K562 (cell line): ENCODE results near the gene RPS6KA2. TPM values are rescaled to one million over a fixed set of nuclear protein-coding genes. Genes with fewer than 3 reads are reported as not detected.

Experiments
- BRCA1 ChIP-seq, 2 experiments: fragments of 450-650 bp in 1 of 2; sonication (generic) in 1 of 2; formaldehyde crosslinking in 1 of 2; IDR thresholded peaks; 2 replicates each; pipeline versions ENCODE4 v1.5.0 to v1.6.1; 2017 to 2020; ENCODE audit warnings: mild to moderate bottlenecking in 1 of 2, missing genetic modification reagents in 1 of 2
- FOXA1 ChIP-seq: fragments of 450-650 bp; IDR thresholded peaks from 2 replicates; pipeline ENCODE4 v1.6.1; 2016; ENCODE audit warnings: mild to moderate bottlenecking, borderline replicate concordance
- GTF2A2 ChIP-seq: IDR thresholded peaks from 2 replicates; pipeline ENCODE4 v1.6.1; 2016; ENCODE audit warnings: mild to moderate bottlenecking, missing genetic modification characterization, missing compliant biosample characterization
- HNRNPK ChIP-seq: fragments of 200-400 bp; formaldehyde crosslinking; IDR thresholded peaks from one replicate; pipeline ENCODE4 v1.6.1; 2018; ENCODE audit warnings: mild to moderate bottlenecking, low read depth, low read length; ENCODE audit not compliant: poor library complexity, severe bottlenecking
- JUNB ChIP-seq: fragments of 450-650 bp; formaldehyde crosslinking; conservative IDR thresholded peaks from 2 replicates; pipeline ENCODE4 v1.4.0; 2020; ENCODE audit warnings: mild to moderate bottlenecking
- KLF1 ChIP-seq: fragments of 450-650 bp; IDR thresholded peaks from 2 replicates; pipeline ENCODE4 v1.6.1; 2016; ENCODE audit warnings: missing genetic modification characterization, missing compliant biosample characterization
- NCOR1 ChIP-seq: fragments of 450-650 bp; IDR thresholded peaks from 2 replicates; pipeline ENCODE4 v1.6.1; 2016; ENCODE audit warnings: mild to moderate bottlenecking, moderate library complexity
- POLR2AphosphoS5 ChIP-seq: IDR thresholded peaks from 2 replicates; pipeline ENCODE4 v1.6.1; 2011; ENCODE audit warnings: mild to moderate bottlenecking, low read depth, low read length, moderate library complexity; ENCODE audit not compliant: control insufficient read depth, insufficient read depth
- POLR2B ChIP-seq: fragments of 450-650 bp; IDR thresholded peaks from 2 replicates; pipeline ENCODE4 v1.6.1; 2018; ENCODE audit warnings: low read depth; ENCODE audit not compliant: partially characterized antibody
- SMARCA5 ChIP-seq: fragments of 450-650 bp; IDR thresholded peaks from 2 replicates; pipeline ENCODE4 v1.6.1; 2016
- SRSF3 ChIP-seq: fragments of 200-400 bp; formaldehyde crosslinking; IDR thresholded peaks from 2 replicates; pipeline ENCODE4 v1.6.1; 2016; ENCODE audit warnings: mild to moderate bottlenecking, low read length, moderate library complexity; ENCODE audit not compliant: insufficient read depth
- ZFPM2 ChIP-seq: fragments of 250-450 bp; sonication (Bioruptor Pico); IDR thresholded peaks from 2 replicates; pipeline ENCODE4 v1.5.1; 2022; ENCODE audit warnings: mild to moderate bottlenecking
- ZNF431 ChIP-seq: sonication (generic); formaldehyde crosslinking; IDR thresholded peaks from 2 replicates; pipeline ENCODE4 v1.8.0; 2022; ENCODE audit warnings: mild to moderate bottlenecking, missing genetic modification reagents
- ZNF589 ChIP-seq: fragments of 200-800 bp; sonication (Bioruptor generic); IDR thresholded peaks from 2 replicates; pipeline ENCODE4 v1.6.1; 2016; ENCODE audit warnings: low read depth, missing genetic modification characterization, missing compliant biosample characterization
- polyA plus RNA-seq, 8 experiments: library from polyadenylated mRNA; depleted of rRNA in 4 of 8; stranded (reverse) in 5 of 8; unstranded in 3 of 8; fragments of >200 nt; fragmentation: Nextera tagmentation in 2 of 8; fragmentation: Illumina TruSeq in 1 of 8; extraction: Ambion mirVana in 2 of 8; extraction: Trizol in 1 of 8; gene quantifications; 2 replicates each; pipeline versions ENCODE4 v1.2.1 to v1.2.3, GENCODE V29; 2011 to 2014; ENCODE audit warnings: inconsistent platforms in 1 of 8, missing spikeins in 1 of 8
- total RNA-seq, 7 experiments: library from RNA; depleted of rRNA in 6 of 7; stranded (reverse); fragments of >200 nt in 6 of 7; fragmentation: Illumina TruSeq in 2 of 7; extraction: Trizol in 2 of 7; gene quantifications; 2 replicates each; pipeline versions ENCODE4 v1.2.1 to v1.2.3, GENCODE V29; 2011 to 2021; ENCODE audit warnings: low replicate concordance in 1 of 7
- TF ChIP-seq, protein P1 (sequence below): fragments of 450-650 bp; formaldehyde crosslinking; IDR thresholded peaks from 2 replicates; pipeline ENCODE4 v1.4.0; 2020; ENCODE audit warnings: mild to moderate bottlenecking, moderate library complexity
- TF ChIP-seq, protein P2 (sequence below): fragments of 200-400 bp; formaldehyde crosslinking; IDR thresholded peaks from 2 replicates; pipeline ENCODE4 v1.6.1; 2017; ENCODE audit warnings: mild to moderate bottlenecking, low read depth, low read length, moderate library complexity
- TF ChIP-seq, protein P3 (sequence below): fragments of 250-450 bp; sonication (Bioruptor Pico); IDR thresholded peaks from 2 replicates; pipeline ENCODE4 v1.5.0; 2021; ENCODE audit warnings: mild to moderate bottlenecking, borderline replicate concordance
- TF ChIP-seq, protein P4 (sequence below), 2 experiments: fragments of 150-350 bp in 1 of 2; IDR thresholded peaks; 2 replicates each; pipeline ENCODE4 v1.6.1; 2012 to 2016; ENCODE audit warnings: low read depth in 2 of 2, low read length in 2 of 2, mild to moderate bottlenecking in 1 of 2, moderate library complexity in 1 of 2

Gene RPS6KA2
- total and polyA plus RNA-seq, 9 of the 15 experiments (the other 6 are each of a cell fraction or from before 2014, with no cell fraction given): 0.29 to 1.00 (median 0.53) TPM

DNA sequence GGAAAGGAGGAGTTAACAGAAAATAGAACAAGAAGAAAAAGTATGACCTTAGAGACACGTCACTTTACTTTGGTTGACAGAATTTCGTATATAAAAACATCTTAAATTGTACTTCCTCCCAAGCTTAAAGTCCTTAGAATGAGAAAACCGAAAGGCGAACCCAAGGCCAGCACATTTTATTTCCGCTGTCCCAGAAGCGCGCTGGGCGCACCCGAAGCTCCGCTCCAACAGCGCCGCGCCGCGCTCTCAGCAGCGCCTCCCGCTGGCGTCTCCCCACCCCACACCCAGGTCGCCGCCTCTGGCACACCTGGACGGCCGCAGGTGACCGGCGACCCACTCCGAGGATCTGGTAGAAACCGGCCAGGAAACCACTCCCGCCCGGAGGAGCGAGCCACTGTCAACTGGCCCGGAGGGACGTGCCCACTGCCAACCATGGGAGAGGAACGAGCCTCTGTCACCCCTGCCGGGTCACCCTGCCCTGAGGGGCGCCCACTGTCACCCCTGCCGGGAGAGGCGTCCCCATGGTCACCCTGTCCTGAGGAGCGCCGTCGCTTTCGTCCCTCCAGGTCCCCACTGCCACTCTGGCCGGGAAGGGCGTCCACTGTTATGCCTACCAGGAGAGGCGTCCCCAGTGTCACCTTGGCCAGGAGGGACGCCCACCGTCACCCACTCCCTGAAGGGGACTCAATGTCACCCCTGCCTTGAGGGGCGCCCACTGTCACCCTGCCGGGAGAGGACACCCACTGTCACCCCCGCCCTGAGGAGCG lies 245.1 kb downstream of the RPS6KA2 start (continued):
- TF ChIP-seq, protein P1, sequence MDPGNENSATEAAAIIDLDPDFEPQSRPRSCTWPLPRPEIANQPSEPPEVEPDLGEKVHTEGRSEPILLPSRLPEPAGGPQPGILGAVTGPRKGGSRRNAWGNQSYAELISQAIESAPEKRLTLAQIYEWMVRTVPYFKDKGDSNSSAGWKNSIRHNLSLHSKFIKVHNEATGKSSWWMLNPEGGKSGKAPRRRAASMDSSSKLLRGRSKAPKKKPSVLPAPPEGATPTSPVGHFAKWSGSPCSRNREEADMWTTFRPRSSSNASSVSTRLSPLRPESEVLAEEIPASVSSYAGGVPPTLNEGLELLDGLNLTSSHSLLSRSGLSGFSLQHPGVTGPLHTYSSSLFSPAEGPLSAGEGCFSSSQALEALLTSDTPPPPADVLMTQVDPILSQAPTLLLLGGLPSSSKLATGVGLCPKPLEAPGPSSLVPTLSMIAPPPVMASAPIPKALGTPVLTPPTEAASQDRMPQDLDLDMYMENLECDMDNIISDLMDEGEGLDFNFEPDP (CRISPR knock-in tag): no peak
- TF ChIP-seq SMARCA5 (0 out of 2 replicates have a peak, but pooled peaks have one; percentile 15), ZNF589 (CRISPR knock-in tag) (no peak), HNRNPK (no peak), ZFPM2 (CRISPR knock-in tag) (no peak), POLR2AphosphoS5 (no peak), BRCA1 (IDR thresholded peaks at IDR 0.05) (no peak), BRCA1 (CRISPR knock-in tag; IDR thresholded peaks at IDR 0.05) (no peak), KLF1 (tag) (no peak), ZNF431 (CRISPR knock-in tag) (no peak), SRSF3 (no peak), NCOR1 (no peak), FOXA1 (no peak), JUNB (CRISPR knock-in tag) (no peak), POLR2B (no peak), GTF2A2 (tag) (no peak)
- TF ChIP-seq, protein P2, sequence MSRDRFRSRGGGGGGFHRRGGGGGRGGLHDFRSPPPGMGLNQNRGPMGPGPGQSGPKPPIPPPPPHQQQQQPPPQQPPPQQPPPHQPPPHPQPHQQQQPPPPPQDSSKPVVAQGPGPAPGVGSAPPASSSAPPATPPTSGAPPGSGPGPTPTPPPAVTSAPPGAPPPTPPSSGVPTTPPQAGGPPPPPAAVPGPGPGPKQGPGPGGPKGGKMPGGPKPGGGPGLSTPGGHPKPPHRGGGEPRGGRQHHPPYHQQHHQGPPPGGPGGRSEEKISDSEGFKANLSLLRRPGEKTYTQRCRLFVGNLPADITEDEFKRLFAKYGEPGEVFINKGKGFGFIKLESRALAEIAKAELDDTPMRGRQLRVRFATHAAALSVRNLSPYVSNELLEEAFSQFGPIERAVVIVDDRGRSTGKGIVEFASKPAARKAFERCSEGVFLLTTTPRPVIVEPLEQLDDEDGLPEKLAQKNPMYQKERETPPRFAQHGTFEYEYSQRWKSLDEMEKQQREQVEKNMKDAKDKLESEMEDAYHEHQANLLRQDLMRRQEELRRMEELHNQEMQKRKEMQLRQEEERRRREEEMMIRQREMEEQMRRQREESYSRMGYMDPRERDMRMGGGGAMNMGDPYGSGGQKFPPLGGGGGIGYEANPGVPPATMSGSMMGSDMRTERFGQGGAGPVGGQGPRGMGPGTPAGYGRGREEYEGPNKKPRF: no peak
- TF ChIP-seq, protein P3, sequence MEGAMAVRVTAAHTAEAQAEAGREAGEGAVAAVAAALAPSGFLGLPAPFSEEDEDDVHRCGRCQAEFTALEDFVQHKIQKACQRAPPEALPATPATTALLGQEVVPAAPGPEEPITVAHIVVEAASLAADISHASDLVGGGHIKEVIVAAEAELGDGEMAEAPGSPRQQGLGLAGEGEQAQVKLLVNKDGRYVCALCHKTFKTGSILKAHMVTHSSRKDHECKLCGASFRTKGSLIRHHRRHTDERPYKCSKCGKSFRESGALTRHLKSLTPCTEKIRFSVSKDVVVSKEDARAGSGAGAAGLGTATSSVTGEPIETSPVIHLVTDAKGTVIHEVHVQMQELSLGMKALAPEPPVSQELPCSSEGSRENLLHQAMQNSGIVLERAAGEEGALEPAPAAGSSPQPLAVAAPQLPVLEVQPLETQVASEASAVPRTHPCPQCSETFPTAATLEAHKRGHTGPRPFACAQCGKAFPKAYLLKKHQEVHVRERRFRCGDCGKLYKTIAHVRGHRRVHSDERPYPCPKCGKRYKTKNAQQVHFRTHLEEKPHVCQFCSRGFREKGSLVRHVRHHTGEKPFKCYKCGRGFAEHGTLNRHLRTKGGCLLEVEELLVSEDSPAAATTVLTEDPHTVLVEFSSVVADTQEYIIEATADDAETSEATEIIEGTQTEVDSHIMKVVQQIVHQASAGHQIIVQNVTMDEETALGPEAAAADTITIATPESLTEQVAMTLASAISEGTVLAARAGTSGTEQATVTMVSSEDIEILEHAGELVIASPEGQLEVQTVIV (CRISPR knock-in tag): peak; percentile 34; the same call in 1 of the 2 replicates
- TF ChIP-seq, protein P4, sequence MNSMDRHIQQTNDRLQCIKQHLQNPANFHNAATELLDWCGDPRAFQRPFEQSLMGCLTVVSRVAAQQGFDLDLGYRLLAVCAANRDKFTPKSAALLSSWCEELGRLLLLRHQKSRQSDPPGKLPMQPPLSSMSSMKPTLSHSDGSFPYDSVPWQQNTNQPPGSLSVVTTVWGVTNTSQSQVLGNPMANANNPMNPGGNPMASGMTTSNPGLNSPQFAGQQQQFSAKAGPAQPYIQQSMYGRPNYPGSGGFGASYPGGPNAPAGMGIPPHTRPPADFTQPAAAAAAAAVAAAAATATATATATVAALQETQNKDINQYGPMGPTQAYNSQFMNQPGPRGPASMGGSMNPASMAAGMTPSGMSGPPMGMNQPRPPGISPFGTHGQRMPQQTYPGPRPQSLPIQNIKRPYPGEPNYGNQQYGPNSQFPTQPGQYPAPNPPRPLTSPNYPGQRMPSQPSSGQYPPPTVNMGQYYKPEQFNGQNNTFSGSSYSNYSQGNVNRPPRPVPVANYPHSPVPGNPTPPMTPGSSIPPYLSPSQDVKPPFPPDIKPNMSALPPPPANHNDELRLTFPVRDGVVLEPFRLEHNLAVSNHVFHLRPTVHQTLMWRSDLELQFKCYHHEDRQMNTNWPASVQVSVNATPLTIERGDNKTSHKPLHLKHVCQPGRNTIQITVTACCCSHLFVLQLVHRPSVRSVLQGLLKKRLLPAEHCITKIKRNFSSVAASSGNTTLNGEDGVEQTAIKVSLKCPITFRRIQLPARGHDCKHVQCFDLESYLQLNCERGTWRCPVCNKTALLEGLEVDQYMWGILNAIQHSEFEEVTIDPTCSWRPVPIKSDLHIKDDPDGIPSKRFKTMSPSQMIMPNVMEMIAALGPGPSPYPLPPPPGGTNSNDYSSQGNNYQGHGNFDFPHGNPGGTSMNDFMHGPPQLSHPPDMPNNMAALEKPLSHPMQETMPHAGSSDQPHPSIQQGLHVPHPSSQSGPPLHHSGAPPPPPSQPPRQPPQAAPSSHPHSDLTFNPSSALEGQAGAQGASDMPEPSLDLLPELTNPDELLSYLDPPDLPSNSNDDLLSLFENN (IDR thresholded peaks at IDR 0.05; ENCODE audit: low read depth in 2 of 2, low read length in 2 of 2): no peak
